T-helper 1 cell treated with Interleukin-12 subunit alpha and Interleukin-12 subunit beta and Interleukin-4 antibody, amounts not matched to agents 30 ng/mL and 1 ng/mL, for 36 hours (primary cell): ENCODE results near the gene FAAP100. TPM values are rescaled to one million over a fixed set of nuclear protein-coding genes. Genes with fewer than 3 reads are reported as not detected.

Experiments
- intact Hi-C: fragments of 100-400 bp; cut with micrococcal nuclease; formaldehyde crosslinking; loops from one replicate; pipeline ENCODE4 v1.15.1; 2024
- total RNA-seq: library from RNA; stranded (reverse); gene quantifications from 2 replicates; pipeline ENCODE4 v1.2.3, GENCODE V29; 2022

The FAAP100 gene
- total RNA-seq, 1 donor from 2014 or later, result 37.9 TPM

DNA sequence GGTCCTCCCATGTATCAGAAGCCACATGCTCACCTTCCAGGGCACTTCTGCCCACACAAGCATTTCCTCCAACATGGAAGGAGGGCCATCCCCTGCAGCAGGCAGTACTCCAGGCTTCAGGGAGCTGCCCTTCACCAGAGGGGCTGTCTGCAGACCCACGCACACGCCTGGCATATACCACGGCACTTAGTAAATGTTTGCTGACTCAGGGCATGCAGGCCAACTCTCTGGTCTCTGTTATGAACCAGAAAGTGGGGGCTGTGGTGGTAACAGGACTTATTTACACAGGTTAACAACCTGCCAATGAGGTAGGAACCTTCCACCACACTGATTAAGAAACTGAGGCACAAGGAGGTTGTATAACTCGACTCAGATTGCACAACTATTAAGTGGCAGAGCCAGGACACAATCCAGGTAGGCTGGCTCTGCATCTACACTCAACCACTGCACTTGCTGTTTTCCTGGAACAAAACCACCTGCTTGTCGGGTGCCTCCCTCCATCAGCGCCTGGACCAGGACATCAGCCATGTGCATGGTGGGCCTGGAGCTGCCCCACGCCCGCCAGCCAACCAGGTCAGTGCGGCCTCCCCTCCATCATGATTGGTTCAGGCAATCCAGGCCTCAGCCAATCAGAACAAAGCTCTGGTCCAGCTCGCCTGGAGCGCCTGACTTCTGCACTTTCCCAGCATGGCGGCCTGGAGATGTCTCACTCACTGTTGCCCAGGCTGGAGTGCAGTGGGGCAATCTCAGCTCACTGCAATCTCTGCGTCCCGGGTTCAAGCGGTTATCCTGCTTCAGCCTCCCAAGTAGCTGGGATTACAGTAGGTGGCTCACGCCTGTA, 58.7 kb downstream of the FAAP100 start:
- intact Hi-C loops, result no loop called here

- intact Hi-C loops, result no loop called here
Measured at GRCh38 chr17:81492706-81493105, 59.4 kb downstream of the FAAP100 start.

DNA sequence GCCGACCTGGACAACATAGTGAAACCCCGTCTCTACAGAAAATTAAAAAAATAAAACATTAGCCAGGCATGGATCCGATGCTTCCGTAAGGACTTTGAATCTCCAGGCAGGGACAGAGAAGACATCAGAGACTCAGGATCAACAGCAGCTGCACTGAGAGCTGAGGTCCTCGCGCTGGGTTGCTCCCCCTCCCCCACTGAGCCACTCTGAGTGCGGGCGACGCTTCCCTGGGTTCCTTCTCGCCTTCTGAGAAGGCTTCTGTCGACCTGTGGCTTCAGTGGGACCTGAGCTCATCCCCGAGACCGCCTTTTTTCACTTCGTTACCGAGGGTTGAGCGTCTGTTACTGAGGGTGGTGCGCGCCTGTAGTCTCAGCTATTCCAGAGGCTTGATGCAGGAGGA, 60.0 kb downstream of the FAAP100 start:
- intact Hi-C loops, result no loop called here

DNA sequence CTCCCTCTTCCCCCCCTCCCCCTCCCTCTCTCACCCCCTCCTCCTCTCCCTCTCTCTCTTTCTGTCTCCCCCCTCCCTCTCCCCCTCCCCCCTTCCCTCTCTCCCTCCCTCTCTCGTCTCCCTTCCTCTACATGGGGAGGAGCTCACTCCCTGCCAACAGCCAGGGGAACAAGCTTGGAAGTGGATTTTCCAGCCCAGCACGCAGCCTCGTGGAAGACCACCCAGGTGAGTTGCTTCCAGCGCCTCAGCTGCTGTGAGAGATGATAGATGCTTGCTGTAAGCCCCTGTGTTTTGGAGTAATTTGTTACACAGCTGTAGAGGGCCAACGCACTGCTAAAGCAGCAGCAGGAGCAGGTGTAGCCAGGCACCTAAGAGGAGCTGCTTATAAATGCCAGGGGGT, 60.4 kb downstream of the FAAP100 start:
- intact Hi-C loops, result no loop called here

- intact Hi-C loops, result no loop called here
Measured at GRCh38 chr17:81491181-81491581, 61.0 kb downstream of the FAAP100 start.

- intact Hi-C loops, result loop anchor here (2.0 kb wide), 1 partner anchor 455 kb away; the partner anchor contains the start of gene BAIAP2
Measured at GRCh38 chr17:81489998-81490992, 61.9 kb downstream of the FAAP100 start.

Other genes starting within 250 kb of the FAAP100 start
- gene BAHCC1, start 156.9 kb downstream of the FAAP100 start, total RNA-seq, result 0.05 TPM in 1 of 2 replicates, not detected in the other
- 4,987 and 5,035 TPM in 2 replicates for gene ACTG1, start 39.6 kb downstream of the FAAP100 start, total RNA-seq
- gene FSCN2, start 24.0 kb downstream of the FAAP100 start, total RNA-seq, result 0.27 and 0.37 TPM in 2 replicates
- gene NPLOC4, start 84.8 kb upstream of the FAAP100 start, total RNA-seq, result 133 and 140 TPM in 2 replicates
- gene TSPAN10, start 84.8 kb upstream of the FAAP100 start, total RNA-seq, result 0.37 and 0.47 TPM in 2 replicates
- gene PDE6G, start 104.2 kb upstream of the FAAP100 start, total RNA-seq, result 21.9 and 26.3 TPM in 2 replicates
- 48.1 and 48.8 TPM in 2 replicates for gene OXLD1, start 114.3 kb upstream of the FAAP100 start, total RNA-seq
- 33.2 and 38.5 TPM in 2 replicates for gene CCDC137, start 114.4 kb upstream of the FAAP100 start, total RNA-seq
- 30.9 and 31.1 TPM in 2 replicates for gene ARL16, start 131.4 kb upstream of the FAAP100 start, total RNA-seq
- 127 TPM in 2 replicates for gene HGS, start 131.7 kb upstream of the FAAP100 start, total RNA-seq
- gene MRPL12, start 151.0 kb upstream of the FAAP100 start, total RNA-seq, result 85.6 and 86.6 TPM in 2 replicates
- 25.9 and 26.9 TPM in 2 replicates for gene SLC25A10, start 159.9 kb upstream of the FAAP100 start, total RNA-seq